Pulmonary artery endothelial cell (primary cell): Measurements from ENCODE around the gene FALEC. TPM values are rescaled to one million over a fixed set of nuclear protein-coding genes. Genes with fewer than 3 reads are reported as not detected.
A peak's percentile ranks its signal among the peaks of the same experiment; 100 is the strongest.
"Not testable (repeated sequence)": the region's sequence is repeated elsewhere in the genome, so short reads cannot be mapped to it uniquely, and the experiment has no call there.

Experiments
- DNase-seq: peaks from one replicate; pipeline ENCODE4 v3.0.0-alpha.2; 2011; ENCODE audit warnings: low read depth, low spot score
- total RNA-seq: library from RNA; depleted of rRNA; stranded (reverse); fragments of >200 nt; gene quantifications from 2 replicates; pipeline ENCODE4 v1.2.3, GENCODE V29; 2014

FALEC gene
- total RNA-seq, 1 donor from 2014 or later, result 0.20 TPM

- DNase-seq, result no peak
Observed at GRCh38 chr1:150558761-150559655, 43.5 kb downstream of the FALEC start.

- no peak for DNase-seq
Observed at GRCh38 chr1:150559656-150560010, 44.1 kb downstream of the FALEC start.

DNA sequence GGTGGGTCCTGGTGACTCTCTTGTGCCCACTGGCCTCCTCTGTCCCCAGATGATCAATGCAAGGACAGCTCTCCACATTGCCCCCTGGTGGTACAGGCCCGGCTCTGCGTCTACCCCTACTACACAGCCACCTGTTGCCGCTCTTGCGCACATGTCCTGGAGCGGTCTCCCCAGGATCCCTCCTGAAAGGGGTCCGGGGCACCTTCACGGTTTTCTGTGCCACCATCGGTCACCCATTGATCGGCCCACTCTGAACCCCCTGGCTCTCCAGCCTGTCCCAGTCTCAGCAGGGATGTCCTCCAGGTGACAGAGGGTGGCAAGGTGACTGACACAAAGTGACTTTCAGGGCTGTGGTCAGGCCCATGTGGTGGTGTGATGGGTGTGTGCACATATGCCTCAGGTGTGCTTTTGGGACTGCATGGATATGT is 44.5 kb downstream of the FALEC start:
- DNase-seq, result no peak

GRCh38 chr1:150560576-150561253 is 45.2 kb downstream of the FALEC start:
- DNase-seq, result no peak

DNA sequence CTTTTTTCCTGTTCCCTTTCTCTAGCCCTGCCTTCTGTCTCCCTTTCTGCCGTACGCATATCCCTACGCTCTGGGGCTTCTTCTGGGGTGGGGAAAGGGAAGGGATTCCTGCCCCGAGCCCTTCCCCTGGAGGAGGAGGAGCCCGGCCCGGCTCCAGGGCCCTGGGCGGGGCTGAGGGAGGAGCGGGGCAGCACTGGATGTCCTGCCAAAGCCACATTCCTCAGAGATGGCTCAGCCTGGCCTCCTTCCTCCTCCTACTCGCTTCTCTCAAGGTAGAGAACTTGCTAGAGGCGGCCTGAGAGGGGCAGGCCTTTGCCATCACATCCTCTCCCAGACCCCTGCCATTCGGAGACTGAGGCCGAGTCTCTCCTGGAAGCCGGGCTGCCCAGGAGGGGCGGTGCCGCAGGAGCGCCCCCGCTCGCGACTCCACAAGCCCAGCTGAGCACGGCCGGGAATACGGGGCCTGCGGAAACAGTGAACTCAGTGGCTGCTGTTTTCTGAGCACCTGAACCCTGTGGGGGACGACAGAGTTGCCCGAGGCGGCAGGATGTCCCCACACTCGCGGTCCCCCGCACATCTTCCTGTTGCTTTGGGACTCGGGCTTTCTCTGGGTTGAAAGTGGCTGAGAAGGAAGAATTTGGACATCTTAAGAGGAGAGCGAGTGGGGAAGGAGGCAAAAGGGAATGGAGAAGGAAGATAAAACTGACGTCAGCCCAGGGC is 45.9 kb downstream of the FALEC start:
- DNase-seq, result peak; percentile 98

DNA sequence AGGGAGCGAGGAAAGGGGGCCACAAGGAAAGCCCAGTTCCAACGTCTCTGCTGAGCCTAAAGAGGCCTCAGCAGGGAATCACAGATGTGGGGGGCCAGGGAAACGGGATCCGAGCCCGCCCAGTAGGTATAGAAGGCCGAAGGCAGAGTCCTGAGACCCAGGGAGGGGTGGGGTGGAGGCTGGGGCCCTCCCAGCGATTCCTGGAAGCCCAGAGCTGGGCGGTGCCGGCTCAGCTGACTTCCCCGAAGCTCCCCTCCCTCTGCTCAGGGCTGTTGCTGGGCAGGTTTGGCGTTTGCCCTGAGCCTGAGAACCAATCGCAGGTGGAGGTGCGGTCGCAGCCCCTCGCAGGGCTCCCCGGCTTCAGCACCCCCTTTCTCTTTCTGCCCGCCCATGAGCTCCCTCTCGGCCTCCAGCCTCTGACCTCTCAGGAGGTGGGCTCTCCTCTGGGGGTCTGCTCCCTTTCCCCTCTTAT is 46.5 kb downstream of the FALEC start:
- peak; percentile 89 for DNase-seq

- no peak for DNase-seq
Observed at GRCh38 chr1:150562446-150563339, 47.1 kb downstream of the FALEC start.

DNA sequence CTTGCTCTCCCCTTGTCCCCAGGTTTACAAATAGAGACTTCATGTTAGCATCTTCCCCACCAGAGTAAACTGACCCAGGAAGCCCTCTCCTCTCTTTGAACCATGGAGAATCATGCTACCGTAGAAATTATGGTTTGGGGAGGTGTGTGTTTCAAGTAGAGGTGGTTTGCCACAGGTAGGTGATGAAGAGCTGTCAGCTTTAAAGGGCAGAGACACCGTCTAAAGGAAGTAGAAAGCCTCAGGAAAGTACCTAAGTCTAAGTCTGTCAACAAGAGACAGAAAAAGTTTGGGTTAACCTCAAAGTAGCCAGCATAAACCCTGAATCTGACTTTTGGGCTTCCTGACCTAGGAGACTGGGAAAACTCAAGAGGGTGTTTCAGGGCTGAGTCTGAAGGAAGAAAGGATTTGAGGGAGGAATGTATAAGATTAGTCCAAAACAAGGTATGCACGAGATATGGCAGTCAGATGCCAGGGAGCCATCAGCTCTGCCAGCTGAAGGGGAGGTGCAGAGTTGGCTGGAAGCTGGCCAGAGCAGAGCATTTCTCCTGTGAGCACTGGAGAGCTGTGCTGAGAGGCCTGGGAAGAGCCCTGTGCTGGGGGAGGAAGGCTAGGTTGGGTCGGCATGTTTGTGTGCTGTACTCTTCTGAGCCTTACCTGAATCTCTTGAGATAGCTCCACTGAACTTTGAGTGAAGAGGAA is 47.9 kb downstream of the FALEC start:
- DNase-seq, result no peak

DNA sequence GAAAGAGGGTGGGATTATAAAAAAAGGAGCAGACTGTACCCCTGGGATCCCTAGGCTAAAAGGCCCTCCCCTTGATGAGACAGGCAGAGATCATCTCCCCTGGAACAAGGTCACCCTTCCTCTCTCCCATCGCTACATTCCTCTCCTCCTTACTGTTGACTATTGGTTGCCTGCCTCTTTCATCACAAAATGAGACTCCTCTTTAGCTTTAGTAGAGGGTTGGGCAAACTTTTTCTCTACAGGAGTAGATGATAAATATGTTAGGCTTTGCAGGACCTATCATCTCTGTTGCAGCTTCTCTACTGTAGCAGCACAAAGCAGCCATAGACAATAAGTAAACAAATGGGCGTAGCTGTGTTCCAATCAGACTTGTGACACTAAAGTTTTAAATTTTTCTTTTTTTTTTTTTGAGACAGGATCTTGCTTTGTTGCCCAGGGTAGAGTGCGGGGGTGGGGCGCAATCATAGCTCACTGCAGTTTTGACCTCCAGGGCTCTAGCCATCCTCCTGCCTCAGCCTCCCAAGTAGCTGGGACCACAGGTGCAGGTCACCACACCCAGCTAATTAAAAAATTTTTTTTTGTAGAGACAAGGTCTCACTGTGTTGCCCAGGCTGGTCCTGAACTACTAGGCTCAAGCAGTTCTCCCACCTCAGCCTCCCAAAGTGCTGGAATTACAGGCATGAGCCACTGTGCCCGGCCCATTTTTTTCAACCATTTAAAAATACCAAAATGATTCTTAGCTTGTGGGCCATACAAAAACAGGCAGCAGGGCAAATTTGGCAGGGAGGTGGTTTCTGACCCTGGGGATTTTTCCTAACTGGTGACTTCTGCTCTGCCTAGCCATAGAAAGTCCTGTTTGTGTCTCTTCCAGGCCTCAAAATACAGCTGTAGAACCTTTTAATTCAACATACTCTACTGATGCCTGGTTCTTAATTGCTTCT is 48.8 kb downstream of the FALEC start:
- no peak for DNase-seq

DNA sequence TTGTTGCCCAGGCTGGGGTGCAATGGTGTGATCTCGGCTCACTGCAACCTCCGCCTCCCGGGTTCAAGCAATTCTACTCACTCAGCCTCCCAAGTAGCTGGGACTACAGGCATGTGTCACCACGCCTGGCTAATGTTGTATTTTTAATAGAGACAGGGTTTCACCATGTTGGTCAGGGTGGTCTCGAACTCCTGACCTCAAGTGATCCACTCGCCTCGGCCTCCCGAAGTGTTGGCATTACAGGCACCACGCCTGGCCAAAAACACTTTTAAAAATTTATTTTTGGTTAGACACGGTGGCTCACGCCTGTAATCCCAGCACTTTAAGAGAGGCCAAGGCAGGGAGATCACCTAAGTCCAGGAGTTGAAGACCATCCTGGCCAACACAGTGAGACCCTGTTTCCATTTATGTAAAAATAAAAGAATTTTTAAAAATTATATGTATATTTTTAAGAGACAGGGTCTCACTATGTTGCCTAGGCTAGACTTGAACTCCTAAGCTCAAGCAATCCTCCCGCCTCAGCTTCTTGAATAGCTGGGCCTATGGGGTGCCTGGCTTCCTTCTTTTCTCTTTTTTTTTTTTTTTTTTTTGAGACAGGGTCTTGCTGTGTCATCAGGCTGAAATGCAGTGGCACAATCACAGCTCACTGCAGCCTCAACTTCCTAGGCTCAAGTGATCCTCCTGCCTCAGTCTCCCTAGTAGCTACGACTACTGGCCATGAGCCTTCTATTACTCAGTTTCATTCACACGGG is 49.9 kb downstream of the FALEC start:
- not testable (repeated sequence) for DNase-seq

GRCh38 chr1:150566589-150567340 is 51.2 kb downstream of the FALEC start:
- DNase-seq, result no peak

- no peak for DNase-seq
Observed at GRCh38 chr1:150567341-150567716, 51.8 kb downstream of the FALEC start.

DNA sequence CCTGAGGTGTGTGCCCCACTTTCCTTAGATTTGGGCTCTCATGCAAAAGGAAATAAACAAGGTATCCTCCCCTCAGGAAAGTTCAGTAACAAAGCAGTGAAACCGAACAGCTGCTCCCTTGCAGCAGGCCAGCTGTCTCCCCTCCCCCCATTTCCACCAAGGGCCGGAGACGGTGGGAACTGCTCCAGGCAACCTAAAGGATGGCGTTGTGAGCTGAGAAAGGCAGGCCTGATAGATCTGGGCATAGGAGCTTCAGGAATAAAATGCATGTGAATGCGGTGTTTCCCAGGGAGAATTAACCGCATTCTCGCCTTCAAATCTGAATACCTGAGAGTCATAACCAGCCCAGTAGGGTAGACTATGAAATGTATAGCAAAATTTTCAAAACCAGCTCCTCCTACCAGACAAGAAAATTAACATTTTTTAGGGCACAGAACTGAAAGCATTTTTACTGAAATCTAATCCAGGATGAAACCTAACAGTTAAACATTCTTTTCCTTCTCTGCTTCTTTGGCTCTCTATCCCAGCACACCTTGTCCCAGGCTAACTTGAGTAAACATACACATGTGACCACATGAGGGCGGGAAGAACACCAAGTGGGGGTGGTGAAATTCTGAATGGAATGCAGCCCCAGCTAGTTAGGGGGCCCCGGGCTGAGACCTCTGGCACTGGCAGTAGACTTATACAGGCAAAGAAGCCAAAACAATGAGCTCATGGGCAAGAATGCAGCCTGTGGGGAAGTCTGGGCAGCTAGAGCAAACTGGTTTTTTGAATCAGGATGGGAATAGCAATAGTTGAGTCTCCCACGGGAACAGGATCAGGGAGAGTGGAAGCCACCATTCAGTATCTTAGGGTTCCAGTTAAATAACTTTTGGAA is 52.4 kb downstream of the FALEC start:
- DNase-seq, result peak; percentile 92

- no peak for DNase-seq
Observed at GRCh38 chr1:150568594-150568966, 53.0 kb downstream of the FALEC start.

GRCh38 chr1:150572918-150573647 is 57.5 kb downstream of the FALEC start:
- DNase-seq, result no peak

- not testable (repeated sequence) for DNase-seq
Observed at GRCh38 chr1:150573648-150574071, 58.1 kb downstream of the FALEC start.
